H9 (cell line): ENCODE results near the gene LPP. TPM values are rescaled to one million over a fixed set of nuclear protein-coding genes. Genes with fewer than 3 reads are reported as not detected.

Experiments
- DNase-seq: peaks from one replicate; pipeline ENCODE4 v3.0.0-alpha.2; 2017
- H2AFZ ChIP-seq: one replicate; pipeline ENCODE4 v1.6.1; 2013; ENCODE audit warnings: mild to moderate bottlenecking, low read length, control low read depth, moderate library complexity
- H2AK5ac ChIP-seq: 2 replicates; pipeline ENCODE4 v1.6.1; 2013; ENCODE audit warnings: low read length, control low read depth, mixed read lengths; ENCODE audit not compliant: insufficient read length
- H2BK120ac ChIP-seq: one replicate; pipeline ENCODE4 v1.6.1; 2013; ENCODE audit warnings: low read depth, mild to moderate bottlenecking, low read length, control low read depth, inconsistent platforms; ENCODE audit not compliant: poor library complexity, severe bottlenecking
- H2BK12ac ChIP-seq: 2 replicates; pipeline ENCODE4 v1.6.1; 2013; ENCODE audit warnings: low read length, control low read depth, mixed read lengths, low read depth; ENCODE audit not compliant: insufficient read length
- H2BK15ac ChIP-seq: 2 replicates; pipeline ENCODE4 v1.6.1; 2013; ENCODE audit warnings: low read depth, low read length, control low read depth
- H2BK20ac ChIP-seq: one replicate; pipeline ENCODE4 v1.6.1; 2013; ENCODE audit warnings: low read depth, mild to moderate bottlenecking, low read length, control low read depth, inconsistent platforms; ENCODE audit not compliant: poor library complexity, severe bottlenecking
- H2BK5ac ChIP-seq: 2 replicates; pipeline ENCODE4 v1.6.1; 2013; ENCODE audit warnings: low read length, control low read depth, mixed read lengths; ENCODE audit not compliant: insufficient read length
- H3K14ac ChIP-seq: 2 replicates; pipeline ENCODE4 v1.6.1; 2013; ENCODE audit warnings: low read length, control low read depth; ENCODE audit not compliant: insufficient read depth
- H3K18ac ChIP-seq: 2 replicates; pipeline ENCODE4 v1.6.1; 2013; ENCODE audit warnings: low read depth, mild to moderate bottlenecking, mixed read lengths, low read length, control low read depth; ENCODE audit not compliant: insufficient read length
- H3K23ac ChIP-seq: 2 replicates; pipeline ENCODE4 v1.6.1; 2013; ENCODE audit warnings: low read length, control low read depth, mixed read lengths, low read depth; ENCODE audit not compliant: insufficient read length
- H3K23me2 ChIP-seq: 2 replicates; pipeline ENCODE4 v1.6.1; 2013; ENCODE audit warnings: low read depth, mild to moderate bottlenecking, mixed read lengths, low read length, control low read depth; ENCODE audit not compliant: insufficient read length, poor library complexity, severe bottlenecking
- H3K27ac ChIP-seq: 2 replicates; pipeline ENCODE4 v1.5.1; 2013; ENCODE audit warnings: low read length, control low read depth, mixed read lengths, low read depth; ENCODE audit not compliant: insufficient read length
- H3K27me3 ChIP-seq: 2 replicates; pipeline ENCODE4 v1.6.1; 2013; ENCODE audit warnings: low read length, control low read depth, inconsistent platforms; ENCODE audit not compliant: insufficient read depth
- H3K4ac ChIP-seq: 2 replicates; pipeline ENCODE4 v1.6.1; 2013; ENCODE audit warnings: low read depth, mild to moderate bottlenecking, control low read depth, inconsistent platforms, low read length, moderate library complexity
- H3K4me1 ChIP-seq: 2 replicates; pipeline ENCODE4 v1.6.1; 2013; ENCODE audit warnings: low read length, control low read depth, inconsistent platforms; ENCODE audit not compliant: insufficient read depth
- H3K4me2 ChIP-seq: 2 replicates; pipeline ENCODE4 v1.6.1; 2013; ENCODE audit warnings: low read length, control low read depth, mixed read lengths; ENCODE audit not compliant: insufficient read length, insufficient read depth
- H3K56ac ChIP-seq: 2 replicates; pipeline ENCODE4 v1.6.1; 2013; ENCODE audit warnings: low read depth, mild to moderate bottlenecking, mixed read lengths, low read length, control low read depth; ENCODE audit not compliant: insufficient read length
- H3K79me1 ChIP-seq: 2 replicates; pipeline ENCODE4 v1.6.1; 2013; ENCODE audit warnings: low read depth, mild to moderate bottlenecking, moderate library complexity, low read length, control low read depth, inconsistent platforms; ENCODE audit not compliant: insufficient read depth, poor library complexity, severe bottlenecking
- H3K79me2 ChIP-seq: 2 replicates; pipeline ENCODE4 v1.6.1; 2013; ENCODE audit warnings: low read length, control low read depth, inconsistent platforms; ENCODE audit not compliant: insufficient read depth
- H3K9ac ChIP-seq: 2 replicates; pipeline ENCODE4 v1.6.1; 2013; ENCODE audit warnings: low read length, control low read depth, mixed read lengths; ENCODE audit not compliant: insufficient read length; ENCODE audit errors: extremely low read depth
- H3K9me3 ChIP-seq: one replicate; pipeline ENCODE4 v1.6.1; 2013; ENCODE audit warnings: low read depth, low read length, inconsistent platforms; ENCODE audit not compliant: control insufficient read depth
- H3T11ph ChIP-seq: one replicate; pipeline ENCODE4 v1.6.1; 2013; ENCODE audit warnings: mild to moderate bottlenecking, low read length, control low read depth, inconsistent platforms
- H4K20me1 ChIP-seq: one replicate; pipeline ENCODE4 v1.6.1; 2013; ENCODE audit not compliant: control insufficient read depth, insufficient read length, insufficient read depth
- H4K5ac ChIP-seq: 2 replicates; pipeline ENCODE4 v1.6.1; 2013; ENCODE audit warnings: low read depth, mild to moderate bottlenecking, mixed read lengths, low read length, control low read depth; ENCODE audit not compliant: insufficient read length
- H4K8ac ChIP-seq: replicated peaks from 2 replicates; pipeline ENCODE4 v1.6.1; 2013; ENCODE audit warnings: low read length, control low read depth, mixed read lengths, low read depth; ENCODE audit not compliant: insufficient read length
- H4K91ac ChIP-seq: 2 replicates; pipeline ENCODE4 v1.6.1; 2013; ENCODE audit warnings: low read depth, mild to moderate bottlenecking, moderate library complexity, mixed read lengths, low read length, control low read depth; ENCODE audit not compliant: insufficient read length
- H3K27ac Mint-ChIP-seq, 3 experiments: 2 replicates in 2 of 3; 3 replicates in 1 of 3; pipeline ENCODE4 v1.8.0; 2020 to 2021; ENCODE audit warnings: mixed read lengths in 3 of 3, mild to moderate bottlenecking in 1 of 3, moderate library complexity in 1 of 3
- H3K27me3 Mint-ChIP-seq: 2 replicates; pipeline ENCODE4 v1.8.0; 2021; ENCODE audit warnings: low read depth, mild to moderate bottlenecking, moderate library complexity, mixed read lengths
- H3K36me3 Mint-ChIP-seq, 3 experiments: 2 replicates in 2 of 3; 3 replicates in 1 of 3; pipeline ENCODE4 v1.8.0; 2020 to 2021; ENCODE audit warnings: low read depth in 3 of 3, mixed read lengths in 3 of 3; ENCODE audit not compliant: insufficient read depth in 1 of 3
- H3K4me1 Mint-ChIP-seq, 2 experiments: 2 replicates each; pipeline ENCODE4 v1.8.0; 2020; ENCODE audit warnings: mixed read lengths in 2 of 2
- H3K4me3 Mint-ChIP-seq, 2 experiments: 2 replicates in 1 of 2; 3 replicates in 1 of 2; pipeline ENCODE4 v1.8.0; 2020 to 2021; ENCODE audit warnings: mild to moderate bottlenecking in 2 of 2, mixed read lengths in 2 of 2, moderate library complexity in 1 of 2
- H3K9me3 Mint-ChIP-seq, 2 experiments: 2 replicates in 1 of 2; 3 replicates in 1 of 2; pipeline ENCODE4 v1.8.0; 2020; ENCODE audit warnings: mild to moderate bottlenecking in 2 of 2, mixed read lengths in 2 of 2, moderate library complexity in 1 of 2
- WGBS: extraction: QIAGEN DNeasy Blood & Tissue Kit; methylation state at CpG from one replicate; pipeline ENCODE4 v1.1.7; 2013; ENCODE audit warnings: missing lambda C conversion rate, low lambda C conversion rate, mixed read lengths; ENCODE audit not compliant: insufficient read length; ENCODE audit errors: extremely low coverage; 5-methylcytosine and 5-hydroxymethylcytosine counted together
- total RNA-seq: library from RNA; stranded (reverse); gene quantifications from 2 replicates; pipeline ENCODE4 v1.2.1, GENCODE V29; 2021
- TF ChIP-seq, protein P1 (sequence below): fragments of 200-600 bp; sonication (generic); conservative IDR thresholded peaks from 3 replicates; pipeline ENCODE4 v1.8.0; 2021; ENCODE audit warnings: antibody characterized with exemption, mild to moderate bottlenecking

LPP gene
- total RNA-seq, 1 experiment from 2014 or later = 64.6 TPM

DNA sequence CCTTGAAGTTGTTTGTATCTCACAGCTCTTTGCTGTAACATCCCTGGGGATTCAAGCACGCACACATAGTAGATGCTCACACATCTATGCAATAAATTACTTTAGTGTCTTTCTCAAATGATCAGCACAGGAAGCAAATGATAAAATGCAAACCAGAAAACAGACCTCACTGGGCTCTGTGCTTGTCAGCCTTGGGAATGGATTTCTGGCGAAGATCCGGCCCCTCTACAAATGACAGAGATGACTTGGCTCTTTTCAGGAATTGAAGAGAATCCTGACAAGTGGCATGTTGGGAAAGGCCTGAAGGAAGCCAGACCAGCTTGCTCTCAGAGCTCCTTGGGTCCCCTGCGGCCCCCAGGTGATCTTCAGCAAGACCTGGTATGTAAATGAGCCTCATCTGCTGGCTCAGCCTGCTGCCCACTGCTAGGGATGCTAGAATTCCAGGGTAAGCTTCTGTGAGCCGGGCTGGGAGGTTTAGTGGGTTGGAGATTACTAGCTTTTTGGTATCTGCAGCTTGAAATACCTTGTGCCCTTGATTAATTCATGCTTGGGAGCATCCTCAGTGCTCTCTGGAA is 54.1 kb downstream of the LPP start:
- no peaks in the 10 kb centered on the region for H4K20me1 ChIP-seq
- Mint-ChIP-seq H3K27ac (peak overlapping the region; percentile 10 to 79 (median 73); a peak in 6 of 7 replicates), H3K4me1 (peaks cover 30 to 36% of the 10 kb centered on the region in 2 experiments), H3K4me3 (peak overlapping the region in 1 of 2 experiments; percentile 21; a peak in 2 of 5 replicates), H3K27me3 (no peaks in the 10 kb centered on the region), H3K9me3 (no peaks in the 10 kb centered on the region), H3K36me3 (peaks cover 0 to 6% (median 0%) of the 10 kb centered on the region in 3 experiments; a peak in 2 of 7 replicates)
- H2BK15ac ChIP-seq = no peak overlapping the region
- no CpG with 5 or more reads among the region's 5 CpGs for WGBS
- H3K23me2 ChIP-seq = no peaks in the 10 kb centered on the region
- H4K5ac ChIP-seq = no peak overlapping the region
- no peak overlapping the region for H4K91ac ChIP-seq
- no peak overlapping the region for H3K4ac ChIP-seq
- H3K27ac ChIP-seq = peak overlapping the region; percentile 55
- H4K8ac ChIP-seq = no peak overlapping the region
- no peak overlapping the region for H3K14ac ChIP-seq
- H2BK20ac ChIP-seq = no peak overlapping the region
- no peak overlapping the region for H3T11ph ChIP-seq
- no peak overlapping the region for H3K9ac ChIP-seq
- no peak overlapping the region for H2BK5ac ChIP-seq
- no peak overlapping the region for H3K4me2 ChIP-seq
- H3K9me3 ChIP-seq = no peaks in the 10 kb centered on the region
- no peak overlapping the region for H2BK120ac ChIP-seq
- no peak overlapping the region for H2AK5ac ChIP-seq
- H3K18ac ChIP-seq = no peak overlapping the region
- no peak overlapping the region for H3K23ac ChIP-seq
- peaks cover 9% of the 10 kb centered on the region; the same call in 1 of the 2 replicates for H3K4me1 ChIP-seq
- TF ChIP-seq, protein P1, sequence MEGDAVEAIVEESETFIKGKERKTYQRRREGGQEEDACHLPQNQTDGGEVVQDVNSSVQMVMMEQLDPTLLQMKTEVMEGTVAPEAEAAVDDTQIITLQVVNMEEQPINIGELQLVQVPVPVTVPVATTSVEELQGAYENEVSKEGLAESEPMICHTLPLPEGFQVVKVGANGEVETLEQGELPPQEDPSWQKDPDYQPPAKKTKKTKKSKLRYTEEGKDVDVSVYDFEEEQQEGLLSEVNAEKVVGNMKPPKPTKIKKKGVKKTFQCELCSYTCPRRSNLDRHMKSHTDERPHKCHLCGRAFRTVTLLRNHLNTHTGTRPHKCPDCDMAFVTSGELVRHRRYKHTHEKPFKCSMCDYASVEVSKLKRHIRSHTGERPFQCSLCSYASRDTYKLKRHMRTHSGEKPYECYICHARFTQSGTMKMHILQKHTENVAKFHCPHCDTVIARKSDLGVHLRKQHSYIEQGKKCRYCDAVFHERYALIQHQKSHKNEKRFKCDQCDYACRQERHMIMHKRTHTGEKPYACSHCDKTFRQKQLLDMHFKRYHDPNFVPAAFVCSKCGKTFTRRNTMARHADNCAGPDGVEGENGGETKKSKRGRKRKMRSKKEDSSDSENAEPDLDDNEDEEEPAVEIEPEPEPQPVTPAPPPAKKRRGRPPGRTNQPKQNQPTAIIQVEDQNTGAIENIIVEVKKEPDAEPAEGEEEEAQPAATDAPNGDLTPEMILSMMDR = no peak
- H3K79me2 ChIP-seq = peaks cover 4% of the 10 kb centered on the region; the same call in 1 of the 2 replicates
- no peak overlapping the region for H2AFZ ChIP-seq
- H3K56ac ChIP-seq = no peak overlapping the region
- H3K27me3 ChIP-seq = no peaks in the 10 kb centered on the region
- peaks cover 5% of the 10 kb centered on the region for H3K79me1 ChIP-seq
- DNase-seq = peak; percentile 77
- H2BK12ac ChIP-seq = no peak overlapping the region
